Endodermal cell (in vitro differentiated cells): ENCODE results near the gene ELMO1. TPM values are rescaled to one million over a fixed set of nuclear protein-coding genes. Genes with fewer than 3 reads are reported as not detected.

Experiments
- DNase-seq: peaks from one replicate; pipeline ENCODE4 v3.0.0-alpha.2; 2017
- H3K27ac ChIP-seq: 2 replicates; pipeline ENCODE4 v1.5.1; 2013; ENCODE audit warnings: mild to moderate bottlenecking, low read depth, low read length, moderate library complexity
- H3K27me3 ChIP-seq: 2 replicates; pipeline ENCODE4 v1.6.1; 2013; ENCODE audit warnings: mild to moderate bottlenecking, low read length, moderate library complexity; ENCODE audit not compliant: insufficient read depth, control insufficient read depth, poor library complexity, severe bottlenecking
- H3K36me3 ChIP-seq: 2 replicates; pipeline ENCODE4 v1.7.0; 2013; ENCODE audit warnings: mild to moderate bottlenecking, low read length, moderate library complexity; ENCODE audit not compliant: control insufficient read depth, insufficient read depth
- H3K4me1 ChIP-seq: one replicate; pipeline ENCODE4 v1.7.0; 2013; ENCODE audit warnings: low read length; ENCODE audit not compliant: control insufficient read depth, insufficient read depth
- H3K4me3 ChIP-seq: 2 replicates; pipeline ENCODE4 v1.5.1; 2013; ENCODE audit warnings: mild to moderate bottlenecking, low read length, moderate library complexity
- H3K9ac ChIP-seq: 2 replicates; pipeline ENCODE4 v1.6.1; 2013; ENCODE audit warnings: mild to moderate bottlenecking, low read length, moderate library complexity; ENCODE audit not compliant: poor library complexity, severe bottlenecking; ENCODE audit errors: extremely low read depth
- H3K9me3 ChIP-seq: 2 replicates; pipeline ENCODE4 v1.6.1; 2013; ENCODE audit warnings: mild to moderate bottlenecking, low read length, moderate library complexity; ENCODE audit not compliant: control insufficient read depth
- H3K27ac Mint-ChIP-seq: 2 replicates; pipeline ENCODE4 v1.8.0; 2020; ENCODE audit warnings: mixed read lengths
- H3K27me3 Mint-ChIP-seq: 2 replicates; pipeline ENCODE4 v1.8.0; 2021; ENCODE audit warnings: mild to moderate bottlenecking, mixed read lengths; ENCODE audit not compliant: insufficient read depth
- H3K36me3 Mint-ChIP-seq: 2 replicates; pipeline ENCODE4 v1.8.0; 2020; ENCODE audit warnings: low read depth, mixed read lengths
- H3K4me1 Mint-ChIP-seq: 2 replicates; pipeline ENCODE4 v1.8.0; 2020; ENCODE audit warnings: mixed read lengths
- H3K4me3 Mint-ChIP-seq: 2 replicates; pipeline ENCODE4 v1.8.0; 2020; ENCODE audit warnings: mild to moderate bottlenecking, moderate library complexity, mixed read lengths
- H3K9me3 Mint-ChIP-seq: 2 replicates; pipeline ENCODE4 v1.8.0; 2020; ENCODE audit warnings: mild to moderate bottlenecking, mixed read lengths
- CTCF ChIP-seq: fragments of 200-600 bp; sonication (generic); conservative IDR thresholded peaks from 2 replicates; pipeline ENCODE4 v1.5.0; 2021; ENCODE audit warnings: antibody characterized with exemption, mild to moderate bottlenecking
- WGBS, 2 experiments: methylation state at CpG; one replicate each; pipeline versions ENCODE4 v1.1.5 to v1.1.7; 2013; ENCODE audit warnings: missing lambda C conversion rate in 2 of 2, mixed read lengths in 1 of 2; ENCODE audit not compliant: insufficient coverage in 1 of 2, insufficient read length in 1 of 2; 5-methylcytosine and 5-hydroxymethylcytosine counted together
- total RNA-seq, 2 donors: library from RNA; stranded (reverse); fragmentation: NEBNext Ultra II Directional in 1 of 2; extraction: Animal tissue kit (Norgen Biotek cat#: 25700) in 1 of 2; gene quantifications; 2 replicates in 1 of 2; 3 replicates in 1 of 2; pipeline ENCODE4 v1.2.1, GENCODE V29; 2021

Gene ELMO1
- total RNA-seq, 2 donors from 2014 or later: 120 to 131 TPM

- no peaks in the 10 kb centered on the region for H3K9me3 ChIP-seq
- Mint-ChIP-seq H3K27ac (no peak overlapping the region), H3K9me3 (no peaks in the 10 kb centered on the region), H3K4me3 (no peak overlapping the region), H3K4me1 (peaks cover 56% of the 10 kb centered on the region), H3K36me3 (peaks cover 29% of the 10 kb centered on the region), H3K27me3 (no peaks in the 10 kb centered on the region)
- DNase-seq: no peak
- H3K4me3 ChIP-seq: no peak overlapping the region
- no peaks in the 10 kb centered on the region for H3K27me3 ChIP-seq
- peaks cover 27% of the 10 kb centered on the region for H3K36me3 ChIP-seq
- H3K4me1 ChIP-seq: peaks cover 16% of the 10 kb centered on the region
- H3K9ac ChIP-seq: no peak overlapping the region
- 98 to 100% methylated on average over 1 of the region's 1 CpG for WGBS, 2 experiments
- no peak overlapping the region for H3K27ac ChIP-seq
- TF ChIP-seq CTCF: no peak
Measured at GRCh38 chr7:37443627-37444026, 5.0 kb downstream of the ELMO1 start.

GRCh38 chr7:37442268-37442667 lies 6.4 kb downstream of the ELMO1 start:
- WGBS, 2 experiments: 91 to 100% methylated on average over 4 of the region's 4 CpGs
- no peak overlapping the region for H3K27ac Mint-ChIP-seq

GRCh38 chr7:37441816-37442215 lies 6.8 kb downstream of the ELMO1 start:
- Mint-ChIP-seq H3K9me3 (no peaks in the 10 kb centered on the region), H3K27ac (no peak overlapping the region), H3K4me3 (no peak overlapping the region), H3K36me3 (peaks cover 35% of the 10 kb centered on the region), H3K27me3 (no peaks in the 10 kb centered on the region), H3K4me1 (peaks cover 52% of the 10 kb centered on the region)
- TF ChIP-seq CTCF: no peak
- Histone ChIP-seq H3K4me3 (no peak overlapping the region), H3K9me3 (no peaks in the 10 kb centered on the region), H3K4me1 (peaks cover 16% of the 10 kb centered on the region), H3K27ac (no peak overlapping the region), H3K9ac (peak overlapping the region; percentile 8), H3K27me3 (no peaks in the 10 kb centered on the region), H3K36me3 (peaks cover 27% of the 10 kb centered on the region)
- 91 to 100% methylated on average over 2 to 3 of the region's 3 CpGs for WGBS, 2 experiments
- no peak for DNase-seq

More at GRCh38 chr7:37442268-37442667, 6.4 kb downstream of the ELMO1 start:
- Mint-ChIP-seq H3K27me3 (no peaks in the 10 kb centered on the region), H3K36me3 (peaks cover 35% of the 10 kb centered on the region), H3K9me3 (no peaks in the 10 kb centered on the region), H3K4me1 (peaks cover 56% of the 10 kb centered on the region), H3K4me3 (no peak overlapping the region)
- H3K27ac ChIP-seq: no peak overlapping the region
- no peak for DNase-seq
- H3K4me1 ChIP-seq: peaks cover 16% of the 10 kb centered on the region
- no peak overlapping the region for H3K4me3 ChIP-seq
- H3K9me3 ChIP-seq: no peaks in the 10 kb centered on the region
- H3K36me3 ChIP-seq: peaks cover 27% of the 10 kb centered on the region
- no peak overlapping the region for H3K9ac ChIP-seq
- no peak for TF ChIP-seq CTCF
- no peaks in the 10 kb centered on the region for H3K27me3 ChIP-seq
